ENCODE results near the gene CTAGE15.
"Not testable (repeated sequence)": the region's sequence is repeated elsewhere in the genome, so short reads cannot be mapped to it uniquely, and the experiment has no call there.

CTAGE15 gene

DNA sequence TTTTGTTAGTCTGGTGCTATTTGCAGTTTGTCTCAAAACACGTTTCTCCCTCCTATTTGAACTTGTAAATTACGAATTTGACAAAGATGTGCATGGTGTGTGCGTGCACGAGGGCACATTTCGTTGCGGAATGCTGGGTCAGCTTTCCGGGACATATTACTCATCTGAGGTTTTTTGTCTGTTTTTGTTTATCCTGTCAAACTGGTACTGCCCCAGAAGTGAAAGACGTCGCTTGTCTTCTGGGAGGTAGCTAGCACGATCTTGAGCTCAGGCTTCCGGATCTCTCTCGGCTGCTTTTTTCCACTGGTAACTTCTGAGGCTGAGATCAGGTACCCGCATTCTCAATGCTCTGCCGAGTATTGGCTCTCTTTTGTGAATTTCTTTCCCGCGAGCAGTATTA lies 49.6 kb downstream of the CTAGE15 start:
- not testable (repeated sequence) for DNase-seq (ENCODE audit: low read depth in 3 of 3, low spot score in 1 of 3)

DNA sequence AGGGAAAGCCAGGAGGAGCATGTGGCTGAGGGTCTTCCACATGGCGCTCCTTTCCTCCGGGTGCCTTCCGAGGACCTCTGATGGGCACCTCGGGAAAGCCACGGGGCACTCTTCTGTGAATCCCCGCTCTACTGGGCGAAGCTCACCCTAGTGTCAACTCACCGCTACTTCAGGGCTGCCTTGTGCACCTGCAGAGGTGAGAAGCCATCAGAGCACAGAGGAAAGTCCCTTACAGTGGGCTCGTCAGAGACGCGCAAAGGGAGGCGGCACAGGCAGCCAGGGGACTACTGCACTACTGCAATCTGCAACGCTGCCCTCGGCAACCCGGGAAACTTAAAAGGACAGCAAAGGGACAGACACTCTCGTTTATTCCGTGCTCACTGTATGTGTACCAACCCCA lies 50.5 kb downstream of the CTAGE15 start:
- DNase-seq (ENCODE audit: low read depth in 3 of 3, low spot score in 1 of 3) = not testable (repeated sequence)
